Measurements from ENCODE around the gene RCAN3. TPM values are rescaled to one million over a fixed set of nuclear protein-coding genes. Genes with fewer than 3 reads are reported as not detected.

RCAN3 gene
- total RNA-seq, 1 experiment from 2014 or later = 21.9 TPM

GRCh38 chr1:24566236-24566867, 63.7 kb downstream of the RCAN3 start:
- no peak overlapping the region for H3K4me2 ChIP-seq
- H3K9me3 ChIP-seq (ENCODE audit: insufficient read depth, low read depth) = no peaks in the 10 kb centered on the region
- TF ChIP-seq EZH2 (IDR thresholded peaks at IDR 0.05; ENCODE audit: low read depth) (no peak), CTCF (conservative IDR thresholded peaks at IDR 0.05) (no peak)
- no peak overlapping the region for H3K27ac ChIP-seq
- H2AFZ ChIP-seq = no peak overlapping the region
- no peaks in the 10 kb centered on the region for H3K9me2 ChIP-seq (ENCODE audit: insufficient read depth)
- POLR2A ChIA-PET (ENCODE audit: unreplicated experiment) = no interaction called here
- H3K36me3 ChIP-seq (ENCODE audit: low read depth) = no peaks in the 10 kb centered on the region
- H3F3A ChIP-seq (ENCODE audit: insufficient read depth, low read depth) = peaks cover 6% of the 10 kb centered on the region; the same call in 1 of the 2 replicates
- no peak for DNase-seq
- H3K27me3 ChIP-seq (ENCODE audit: insufficient read depth, low read depth) = no peaks in the 10 kb centered on the region
- H3K4me3 ChIP-seq = no peak overlapping the region
- no peaks in the 10 kb centered on the region for H4K20me1 ChIP-seq (ENCODE audit: insufficient read depth)
- CTCF ChIA-PET = no interaction called here
- intact Hi-C loops (cut with micrococcal nuclease; ENCODE audit: unreplicated experiment) = loop anchor here (10.0 kb wide), 1 partner anchor 152 kb away; the partner anchor contains the start of genes NIPAL3 and STPG1
- BruUV-seq (replicated peaks) = no TSS peak
- H3K4me1 ChIP-seq (replicated peaks; ENCODE audit: insufficient read depth) = peaks cover 31% of the 10 kb centered on the region
- H3K79me2 ChIP-seq (ENCODE audit: low read depth) = no peaks in the 10 kb centered on the region

- H3K27ac ChIP-seq = 0 out of 2 replicates have a peak overlapping the region, but pooled peaks have one; percentile 41
- no peaks in the 10 kb centered on the region for H3K9me2 ChIP-seq (ENCODE audit: insufficient read depth)
- CTCF ChIA-PET = interaction anchor here (0.6 to 1.1 kb wide), 2 partner anchors 132 to 153 kb away, joined by 4 read pairs; partner anchors contain the start of gene NIPAL3
- TF ChIP-seq CTCF (conservative IDR thresholded peaks at IDR 0.05) = no peak; the same call in 1 of the 2 replicates
- TF ChIP-seq EZH2 (IDR thresholded peaks at IDR 0.05; ENCODE audit: low read depth) = no peak
- H3K9me3 ChIP-seq (ENCODE audit: insufficient read depth, low read depth) = no peaks in the 10 kb centered on the region
- no peaks in the 10 kb centered on the region for H3K27me3 ChIP-seq (ENCODE audit: insufficient read depth, low read depth)
- peak overlapping the region; percentile 53 for H3K4me2 ChIP-seq
- BruUV-seq (replicated peaks) = no TSS peak
- no peaks in the 10 kb centered on the region for H4K20me1 ChIP-seq (ENCODE audit: insufficient read depth)
- DNase-seq = peak; percentile 71 to 81
- intact Hi-C loops (cut with micrococcal nuclease; ENCODE audit: unreplicated experiment) = loop anchor here (10.0 kb wide), 1 partner anchor 153 kb away; the partner anchor contains the start of genes NIPAL3 and STPG1
- H3K4me1 ChIP-seq (replicated peaks; ENCODE audit: insufficient read depth) = peaks cover 22% of the 10 kb centered on the region
- H3K36me3 ChIP-seq (ENCODE audit: low read depth) = no peaks in the 10 kb centered on the region
- POLR2A ChIA-PET (ENCODE audit: unreplicated experiment) = interaction anchor here (0.6 to 1.1 kb wide), 4 partner anchors 19 to 426 kb away, joined by 5 to 14 read pairs (median 6); no protein-coding TSS in a partner anchor
- H2AFZ ChIP-seq = no peak overlapping the region
- H3K4me3 ChIP-seq = no peak overlapping the region
- no peaks in the 10 kb centered on the region for H3K79me2 ChIP-seq (ENCODE audit: low read depth)
- peaks cover 3% of the 10 kb centered on the region; the same call in 1 of the 2 replicates for H3F3A ChIP-seq (ENCODE audit: insufficient read depth, low read depth)
Observed at GRCh38 chr1:24567792-24568388, 65.3 kb downstream of the RCAN3 start.

GRCh38 chr1:24568475-24568874, 65.8 kb downstream of the RCAN3 start:
- no peaks in the 10 kb centered on the region for H3F3A ChIP-seq (ENCODE audit: insufficient read depth, low read depth)
- H3K4me1 ChIP-seq (replicated peaks; ENCODE audit: insufficient read depth) = peaks cover 18% of the 10 kb centered on the region
- ChIA-PET CTCF (interaction anchor here (0.5 to 1.1 kb wide), 2 partner anchors 104 to 154 kb away, joined by 4 read pairs; partner anchors contain the start of gene NIPAL3), POLR2A (ENCODE audit: unreplicated experiment) (interaction anchor here (1.1 kb wide), 1 partner anchor 27 kb away, joined by 14 read pairs; no protein-coding TSS in a partner anchor)
- peak overlapping the region; percentile 53 for H3K4me2 ChIP-seq
- H3K9me2 ChIP-seq (ENCODE audit: insufficient read depth) = no peaks in the 10 kb centered on the region
- no TSS peak for BruUV-seq (replicated peaks)
- no peak overlapping the region for H3K4me3 ChIP-seq
- no peaks in the 10 kb centered on the region for H3K27me3 ChIP-seq (ENCODE audit: insufficient read depth, low read depth)
- no peak for DNase-seq
- no peaks in the 10 kb centered on the region for H4K20me1 ChIP-seq (ENCODE audit: insufficient read depth)
- TF ChIP-seq EZH2 (IDR thresholded peaks at IDR 0.05; ENCODE audit: low read depth) = no peak
- no peak for TF ChIP-seq CTCF (conservative IDR thresholded peaks at IDR 0.05)
- intact Hi-C loops (cut with micrococcal nuclease; ENCODE audit: unreplicated experiment) = loop anchor here (10.0 kb wide), 1 partner anchor 154 kb away; the partner anchor contains the start of genes NIPAL3 and STPG1
- 0 out of 2 replicates have a peak overlapping the region, but pooled peaks have one; percentile 41 for H3K27ac ChIP-seq
- H3K36me3 ChIP-seq (ENCODE audit: low read depth) = no peaks in the 10 kb centered on the region
- H3K9me3 ChIP-seq (ENCODE audit: insufficient read depth, low read depth) = no peaks in the 10 kb centered on the region
- no peaks in the 10 kb centered on the region for H3K79me2 ChIP-seq (ENCODE audit: low read depth)
- H2AFZ ChIP-seq = no peak overlapping the region
